ENCODE measurements around the gene PTS.
"Not testable (repeated sequence)": the region's sequence is repeated elsewhere in the genome, so short reads cannot be mapped to it uniquely, and the experiment has no call there.

DNA sequence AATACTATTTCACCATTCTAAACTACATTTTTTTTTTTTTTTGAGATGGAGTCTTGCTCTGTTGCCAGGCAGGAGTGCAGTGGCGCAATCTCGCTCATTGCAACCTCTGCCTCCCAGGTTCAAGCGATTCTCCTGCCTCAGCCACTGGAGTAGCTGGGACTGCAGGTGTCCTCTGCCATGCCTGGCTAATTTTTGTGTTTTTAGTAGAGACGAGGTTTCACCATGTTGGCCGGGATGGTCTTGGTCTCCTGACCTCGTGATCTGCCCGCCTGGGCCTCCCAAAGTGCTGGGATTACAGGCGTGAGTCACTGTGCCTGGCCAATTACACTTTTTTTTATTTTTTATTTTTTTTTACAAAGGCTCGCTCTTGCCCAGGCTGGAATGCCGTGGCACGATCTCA, 31.1 kb upstream of the PTS start:
- TF ChIP-seq ZNF302 (CRISPR knock-in tag; IDR thresholded peaks at IDR 0.05); POLR2AphosphoS2 (conservative IDR thresholded peaks at IDR 0.05; ENCODE audit: low read length); RAD21 (conservative IDR thresholded peaks at IDR 0.05 in 1 of 2, IDR thresholded peaks at IDR 0.05 in 1 of 2); CTCF (IDR thresholded peaks at IDR 0.05); EP300 (IDR thresholded peaks at IDR 0.05); USF2 (IDR thresholded peaks at IDR 0.05); RCOR1 (IDR thresholded peaks at IDR 0.05; ENCODE audit: low read depth, low read length); MAZ (IDR thresholded peaks at IDR 0.05; ENCODE audit: borderline replicate concordance, low read depth, low read length); RFX5 (IDR thresholded peaks at IDR 0.05); ELK1 (IDR thresholded peaks at IDR 0.05; ENCODE audit: low read depth, low read length); SMC3 (IDR thresholded peaks at IDR 0.05); MAFK (IDR thresholded peaks at IDR 0.05; ENCODE audit: partially characterized antibody); JUN (IDR thresholded peaks at IDR 0.05): not testable (repeated sequence)
- TF ChIP-seq, protein P1, sequence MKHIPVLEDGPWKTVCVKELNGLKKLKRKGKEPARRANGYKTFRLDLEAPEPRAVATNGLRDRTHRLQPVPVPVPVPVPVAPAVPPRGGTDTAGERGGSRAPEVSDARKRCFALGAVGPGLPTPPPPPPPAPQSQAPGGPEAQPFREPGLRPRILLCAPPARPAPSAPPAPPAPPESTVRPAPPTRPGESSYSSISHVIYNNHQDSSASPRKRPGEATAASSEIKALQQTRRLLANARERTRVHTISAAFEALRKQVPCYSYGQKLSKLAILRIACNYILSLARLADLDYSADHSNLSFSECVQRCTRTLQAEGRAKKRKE (CRISPR knock-in tag; IDR thresholded peaks at IDR 0.05; ENCODE audit: low read depth), result not testable (repeated sequence)

Measured in A549 (cell line).